GM12878 (cell line): ENCODE data around the gene CAPZB. TPM values are rescaled to one million over a fixed set of nuclear protein-coding genes. Genes with fewer than 3 reads are reported as not detected.

Experiments used
- ATAC-seq: fragments of 200-7000 bp; cut with Tn5 transposase; 3 replicates; pipeline ENCODE4 v1.9.1; 2020; ENCODE audit warnings: mild to moderate bottlenecking, moderate library complexity
- BruUV-seq: library from RNA; stranded (reverse); fragments of 400-500 nt; replicated peaks from 2 replicates; lab custom pipeline; 2021; lab: Mats Ljungman, UMichigan
- CTCF ChIA-PET: fragments of 300-600 bp; sonication (Branson Sonifier 250); formaldehyde crosslinking; extraction: SDS; loops from one replicate; lab custom pipeline; 2021; ENCODE audit warnings: inconsistent platforms; lab: Yijun Ruan, JAX
- POLR2A ChIA-PET: fragments of 350-600 bp; formaldehyde crosslinking; extraction: SDS; loops from one replicate; lab custom pipeline; 2021; ENCODE audit warnings: inconsistent platforms; lab: Charles Lee
- RAD21 ChIA-PET: fragments of 300-600 bp; sonication (Branson Sonifier 250); formaldehyde crosslinking; loops from one replicate; lab custom pipeline; 2023; ENCODE audit warnings: antibody characterized with exemption; ENCODE audit not compliant: unreplicated experiment; lab: Charles Lee
- SMC1A ChIA-PET: fragments of 300-600 bp; sonication (Branson Sonifier 250); formaldehyde crosslinking; loops from one replicate; lab custom pipeline; 2023; ENCODE audit not compliant: unreplicated experiment, uncharacterized antibody; lab: Charles Lee
- DNase-seq: peaks from one replicate; pipeline ENCODE4 v3.0.0-alpha.2; 2011; ENCODE audit warnings: low read depth, low spot score
- FAIRE-seq: peaks from 3 replicates; lab custom pipeline; 2011; peaks lifted over from hg19 to GRCh38; lab: Jason Lieb, UNC
- H2AFZ ChIP-seq: 2 replicates; pipeline ENCODE4 v1.6.0; 2011; ENCODE audit warnings: low read depth, low read length, control low read depth; ENCODE audit not compliant: control insufficient read depth
- H3K27ac ChIP-seq: 2 replicates; pipeline ENCODE4 v1.5.1; 2011; ENCODE audit warnings: control low read depth; ENCODE audit not compliant: control insufficient read depth, insufficient read depth
- H3K27me3 ChIP-seq, 2 experiments: replicated peaks in 1 of 2; 2 replicates each; pipeline versions ENCODE4 v1.6.0 to v1.6.1; 2011; ENCODE audit warnings: low read length in 1 of 2; ENCODE audit not compliant: control insufficient read depth in 2 of 2, insufficient read depth in 2 of 2
- H3K36me3 ChIP-seq, 2 experiments: 2 replicates each; pipeline ENCODE4 v1.5.1; 2011; ENCODE audit warnings: low read length in 1 of 2; ENCODE audit not compliant: control insufficient read depth in 2 of 2, insufficient read depth in 2 of 2
- H3K4me1 ChIP-seq: 2 replicates; pipeline ENCODE4 v1.6.1; 2011; ENCODE audit warnings: mild to moderate bottlenecking, low read length, moderate library complexity, mixed read lengths; ENCODE audit not compliant: control insufficient read depth, insufficient read depth
- H3K4me2 ChIP-seq: 2 replicates; pipeline ENCODE4 v1.6.0; 2011; ENCODE audit warnings: control low read depth; ENCODE audit not compliant: control insufficient read depth, insufficient read depth
- H3K4me3 ChIP-seq: fragments of 200-600 bp; sonication (generic); 2 replicates; pipeline ENCODE4 v1.5.1; 2016
- H3K79me2 ChIP-seq: 2 replicates; pipeline ENCODE4 v1.6.0; 2011; ENCODE audit warnings: low read length; ENCODE audit not compliant: control insufficient read depth, insufficient read depth
- H3K9ac ChIP-seq: 2 replicates; pipeline ENCODE4 v1.8.0; 2011; ENCODE audit warnings: low read length, control low read depth, mixed read lengths; ENCODE audit not compliant: control insufficient read depth, insufficient read depth
- H3K9me3 ChIP-seq: replicated peaks from 3 replicates; pipeline ENCODE4 v1.5.1; 2011; ENCODE audit warnings: mild to moderate bottlenecking, low read length; ENCODE audit not compliant: control insufficient read depth, insufficient read depth
- H4K20me1 ChIP-seq: 2 replicates; pipeline ENCODE4 v1.6.0; 2011; ENCODE audit not compliant: control insufficient read depth, insufficient read depth
- BCL11A ChIP-seq: IDR thresholded peaks from 2 replicates; pipeline ENCODE4 v1.6.1; 2011; ENCODE audit warnings: low read depth, low read length
- CREB1 ChIP-seq: IDR thresholded peaks from 2 replicates; pipeline ENCODE4 v1.6.1; 2012; ENCODE audit warnings: low read depth, mild to moderate bottlenecking, inconsistent platforms
- CTCF ChIP-seq, 3 experiments: IDR thresholded peaks in 2 of 3; conservative IDR thresholded peaks in 1 of 3; 2 replicates each; pipeline ENCODE4 v1.5.1; 2011; ENCODE audit warnings: low read depth in 3 of 3, low read length in 3 of 3, mild to moderate bottlenecking in 3 of 3, control low read depth in 2 of 3, moderate library complexity in 2 of 3, inconsistent platforms in 1 of 3, mixed read lengths in 1 of 3; ENCODE audit not compliant: control insufficient read depth in 2 of 3, insufficient read depth in 1 of 3; ENCODE audit errors: extremely low read depth in 1 of 3
- E4F1 ChIP-seq: fragments of 450-650 bp; IDR thresholded peaks from 2 replicates; pipeline ENCODE4 v1.6.1; 2018; ENCODE audit warnings: borderline replicate concordance, mild to moderate bottlenecking; ENCODE audit not compliant: partially characterized antibody
- GATAD2B ChIP-seq: fragments of 450-650 bp; conservative IDR thresholded peaks from 2 replicates; pipeline ENCODE4 v1.6.1; 2017; ENCODE audit warnings: low read depth, mild to moderate bottlenecking, moderate library complexity
- MLLT1 ChIP-seq: fragments of 450-650 bp; IDR thresholded peaks from 2 replicates; pipeline ENCODE4 v1.6.1; 2016; ENCODE audit warnings: mild to moderate bottlenecking
- POLR2A ChIP-seq: IDR thresholded peaks from 2 replicates; pipeline ENCODE4 v1.6.1; 2011; ENCODE audit warnings: low read depth, mild to moderate bottlenecking, low read length
- TBL1XR1 ChIP-seq: IDR thresholded peaks from 2 replicates; pipeline ENCODE4 v1.6.1; 2012; ENCODE audit warnings: low read depth, low read length, improper control_type of control experiment
- TCF7 ChIP-seq: IDR thresholded peaks from 2 replicates; pipeline ENCODE4 v1.6.1; 2014; ENCODE audit warnings: antibody characterized with exemption, borderline replicate concordance
- YBX1 ChIP-seq: fragments of 450-650 bp; IDR thresholded peaks from 2 replicates; pipeline ENCODE4 v1.6.1; 2016; ENCODE audit warnings: antibody characterized with exemption
- ZBTB11 ChIP-seq: fragments of 450-650 bp; formaldehyde crosslinking; IDR thresholded peaks from 2 replicates; pipeline ENCODE4 v1.5.0; 2022; ENCODE audit warnings: mild to moderate bottlenecking, missing genetic modification characterization
- ZNF622 ChIP-seq: fragments of 450-650 bp; IDR thresholded peaks from 2 replicates; pipeline ENCODE4 v1.6.1; 2017; ENCODE audit warnings: mild to moderate bottlenecking, inconsistent platforms
- WGBS: methylation state at CpG from one replicate; pipeline ENCODE4 v1.1.6; 2016; ENCODE audit warnings: low lambda C conversion rate; ENCODE audit not compliant: insufficient replicate concordance, insufficient coverage; ENCODE audit errors: missing lambda C conversion rate; 5-methylcytosine and 5-hydroxymethylcytosine counted together
- in situ Hi-C: fragments of 300-500 bp; cut with MboI; formaldehyde crosslinking; loops from 9 replicates; pipeline ENCODE4 v1.14.3; 2018; ENCODE audit warnings: mixed read lengths
- intact Hi-C: fragments of 100-400 bp; cut with micrococcal nuclease; formaldehyde crosslinking; loops from one replicate; pipeline ENCODE4 v1.14.2; 2022; ENCODE audit not compliant: unreplicated experiment
- polyA plus RNA-seq, 11 experiments: library from polyadenylated mRNA; depleted of rRNA in 4 of 11; unstranded in 6 of 11; stranded (reverse) in 5 of 11; fragments of >200 nt; fragmentation: Nextera tagmentation in 4 of 11; fragmentation: Illumina TruSeq in 1 of 11; extraction: Ambion mirVana in 4 of 11; extraction: Trizol in 1 of 11; gene quantifications; 1 replicate in 1 of 11; 2 replicates in 10 of 11; pipeline versions ENCODE4 v1.2.1 to v1.2.3, GENCODE V29; 2011 to 2016; ENCODE audit warnings: inconsistent platforms in 2 of 11, missing spikeins in 2 of 11, low read depth in 1 of 11
- total RNA-seq, 4 experiments: library from RNA; depleted of rRNA in 3 of 4; stranded (reverse); fragments of >200 nt in 3 of 4; fragmentation: Illumina TruSeq in 1 of 4; extraction: Trizol in 1 of 4; gene quantifications; 2 replicates each; pipeline versions ENCODE4 v1.2.1 to v1.2.3, GENCODE V29; 2013 to 2021

Gene CAPZB
- total and polyA plus RNA-seq, 10 of the 15 experiments (the other 5 are each of a cell fraction or from before 2014, with no cell fraction given) = 104 to 454 (median 213) TPM

GRCh38 chr1:19420606-19421005 lies 64.7 kb downstream of the CAPZB start (continued):
- TF ChIP-seq ZBTB11 (CRISPR knock-in tag) = no peak
- TF ChIP-seq ZNF622 = no peak

- intact Hi-C loops (no loop called here), in situ Hi-C loops (no loop called here)
- no peak overlapping the region for H3K27ac ChIP-seq
- 95% methylated on average over 9 of the region's 9 CpGs for WGBS
- H3K27me3 ChIP-seq = no peaks in the 10 kb centered on the region
- H2AFZ ChIP-seq = no peak overlapping the region
- H3K9ac ChIP-seq = no peak overlapping the region
- H3K4me1 ChIP-seq = no peaks in the 10 kb centered on the region
- H4K20me1 ChIP-seq = no peaks in the 10 kb centered on the region; the same call in 1 of the 2 replicates
- ATAC-seq (no peak), DNase-seq (no peak), FAIRE-seq (no peak)
- SMC1A ChIA-PET = no interaction called here
- no TSS peak for BruUV-seq
- H3K79me2 ChIP-seq = peaks cover 43% of the 10 kb centered on the region
- CTCF ChIA-PET = no interaction called here
- no peaks in the 10 kb centered on the region for H3K9me3 ChIP-seq
- no peak overlapping the region for H3K4me3 ChIP-seq
- H3K4me2 ChIP-seq = no peak overlapping the region
- POLR2A ChIA-PET = interaction anchor here (0.6 kb wide), 1 partner anchor 189 kb away, joined by 3 read pairs; no protein-coding TSS in a partner anchor
- RAD21 ChIA-PET = no interaction called here
- peaks cover 11 to 17% of the 10 kb centered on the region in 2 experiments for H3K36me3 ChIP-seq
- TF ChIP-seq MLLT1 (no peak), CTCF (IDR thresholded peaks at IDR 0.05 in 2 of 3, conservative IDR thresholded peaks at IDR 0.05 in 1 of 3; ENCODE audit: control insufficient read depth in 2 of 3, extremely low read depth in 1 of 3, insufficient read depth in 1 of 3, low read depth in 3 of 3, low read length in 3 of 3) (no peak), POLR2A (no peak), BCL11A (no peak), CREB1 (no peak), TCF7 (no peak), TBL1XR1 (no peak), YBX1 (no peak), GATAD2B (no peak), E4F1 (no peak)
These were observed 65.6 kb downstream of the CAPZB start for GRCh38 chr1:19419691-19420090.
